ACHN (cell line): Measurements from ENCODE around the gene CBLB.

ENCODE experiments used
- DNase-seq: peaks from one replicate; pipeline ENCODE4 v3.0.0-alpha.2; 2015
- in situ Hi-C: cut with HindIII; loops from 2 replicates; pipeline ENCODE4 v1.10.0; 2017; ENCODE audit warnings: low sequenced_read_pairs, low pct_ligation_motif_present, low pct_unique_long_range_greater_than_20kb

Gene CBLB

DNA sequence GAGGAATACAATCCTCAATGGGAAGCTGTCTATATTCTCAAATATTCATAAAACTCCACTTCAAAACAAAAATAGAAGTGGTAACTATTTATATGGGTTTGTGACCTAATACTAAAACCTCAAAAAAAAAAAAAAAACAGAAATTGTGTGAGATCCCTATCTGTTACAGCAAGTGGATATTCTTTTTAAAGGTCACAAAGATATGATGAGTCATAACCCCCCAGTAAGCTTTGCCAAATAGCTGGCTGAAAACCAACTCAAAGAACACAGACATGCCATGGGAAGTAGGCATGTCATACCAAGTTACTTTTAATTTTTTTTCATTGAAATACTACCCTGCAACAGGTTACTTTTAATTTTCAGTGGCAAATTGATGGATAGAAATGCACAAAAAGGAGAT lies 62.5 kb downstream of the CBLB start:
- DNase-seq, result peak; percentile 30
- in situ Hi-C loops, result no loop called here

DNA sequence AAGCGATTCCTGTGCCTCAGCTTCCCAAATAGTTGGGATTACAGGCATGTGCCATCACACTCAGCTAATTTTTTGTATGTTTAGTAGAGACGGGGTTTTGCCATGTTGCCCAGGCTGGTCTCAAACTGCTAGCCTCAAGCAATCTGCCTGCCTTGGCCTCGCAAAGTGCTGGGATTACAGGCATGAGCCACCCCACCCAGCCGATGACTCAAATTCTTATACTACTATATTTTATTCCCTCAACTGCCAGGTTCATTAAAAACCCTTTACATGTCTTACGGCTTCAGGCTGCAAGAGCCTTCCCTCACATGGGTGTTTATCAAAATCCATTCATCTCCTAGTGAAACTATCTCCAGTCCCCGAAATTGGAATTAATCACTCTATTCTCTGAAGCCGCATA lies 63.4 kb downstream of the CBLB start:
- no peak for DNase-seq
- in situ Hi-C loops, result no loop called here

DNA sequence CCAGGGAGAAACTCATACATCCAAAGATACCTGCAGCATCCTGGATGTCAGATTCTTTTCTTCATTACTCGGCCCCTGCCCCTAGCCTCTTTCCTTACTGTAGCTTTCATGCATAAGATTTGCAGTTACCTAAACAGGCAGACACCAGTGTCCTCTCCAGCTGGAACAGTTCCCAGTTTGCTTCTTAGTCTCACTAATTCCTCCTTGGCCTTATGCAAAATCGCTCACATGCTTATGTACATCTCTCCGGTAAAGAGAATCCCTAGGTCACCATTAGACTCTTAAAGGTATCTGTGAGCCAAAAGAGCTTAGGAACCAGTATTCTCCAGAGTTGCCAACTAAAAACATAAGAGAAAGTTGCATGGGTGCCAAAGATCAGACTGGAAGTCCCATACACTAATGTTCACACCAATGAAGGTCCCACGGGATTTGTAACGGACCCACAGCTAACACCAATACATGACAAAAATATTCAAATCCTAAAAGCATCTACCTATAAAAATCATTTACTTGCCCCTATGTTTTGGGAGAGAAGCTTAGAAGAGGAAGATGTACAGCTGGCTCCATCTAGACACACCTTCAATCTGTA lies 66.6 kb downstream of the CBLB start:
- in situ Hi-C loops, result no loop called here
- no peak for DNase-seq

DNA sequence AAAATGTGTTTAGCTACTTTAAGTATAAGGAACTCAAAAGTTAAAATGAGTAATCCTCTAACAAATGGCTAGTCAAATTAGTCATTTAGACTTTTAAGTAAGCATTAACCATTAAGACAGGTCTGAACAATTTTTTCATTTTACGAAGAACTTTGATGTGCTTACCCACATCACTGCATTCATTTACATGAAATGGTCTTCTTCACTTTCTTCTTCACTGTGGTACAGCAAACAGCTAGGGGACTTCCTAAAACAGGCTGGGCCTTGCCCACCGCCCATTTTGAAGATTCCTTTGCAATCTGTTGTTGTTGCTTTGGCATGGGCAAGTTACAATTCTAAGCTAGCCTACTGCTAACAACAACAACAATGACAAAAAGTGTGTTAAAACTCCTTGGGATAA lies 67.4 kb downstream of the CBLB start:
- in situ Hi-C loops, result no loop called here
- DNase-seq, result no peak

DNA sequence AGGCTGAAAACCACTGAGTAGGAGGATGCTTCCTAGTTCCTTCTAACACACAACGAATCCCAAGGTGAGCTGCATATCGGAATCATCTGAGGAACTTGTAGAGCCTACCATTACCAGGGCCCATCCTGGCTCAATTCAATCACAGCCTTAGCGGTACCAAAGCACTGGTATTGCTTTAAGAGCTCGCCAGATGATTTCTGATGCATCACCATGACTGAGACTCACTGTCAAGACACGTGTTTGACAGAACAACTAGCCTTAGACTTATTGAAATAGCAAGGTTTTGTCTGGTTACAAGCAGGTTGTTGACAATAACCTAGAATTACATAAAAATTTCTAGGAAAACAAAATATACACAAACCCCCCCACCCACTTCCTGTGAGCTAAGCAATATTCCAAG lies 68.5 kb downstream of the CBLB start:
- in situ Hi-C loops, result no loop called here

DNA sequence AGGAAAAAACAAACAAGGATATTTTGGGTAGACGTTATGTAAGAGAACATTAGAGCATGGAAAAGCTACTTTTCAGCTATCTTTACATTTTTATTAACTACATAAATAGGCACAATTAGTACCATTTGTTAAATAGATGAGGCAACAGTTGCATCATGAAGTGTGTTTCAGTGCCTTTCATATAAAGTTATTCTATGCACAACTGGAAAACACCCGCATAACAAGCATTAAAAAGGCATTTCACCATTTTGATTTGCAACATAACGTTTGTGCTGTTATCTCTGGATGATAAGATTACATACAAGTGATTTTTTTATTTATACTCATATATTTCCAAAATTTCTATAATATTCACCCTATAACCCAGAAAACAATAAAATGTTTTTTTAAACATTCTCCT lies 69.5 kb downstream of the CBLB start:
- DNase-seq, result no peak
- in situ Hi-C loops, result no loop called here

More for the DNA sequence above, 68.5 kb downstream of the CBLB start:
- no peak for DNase-seq

DNA sequence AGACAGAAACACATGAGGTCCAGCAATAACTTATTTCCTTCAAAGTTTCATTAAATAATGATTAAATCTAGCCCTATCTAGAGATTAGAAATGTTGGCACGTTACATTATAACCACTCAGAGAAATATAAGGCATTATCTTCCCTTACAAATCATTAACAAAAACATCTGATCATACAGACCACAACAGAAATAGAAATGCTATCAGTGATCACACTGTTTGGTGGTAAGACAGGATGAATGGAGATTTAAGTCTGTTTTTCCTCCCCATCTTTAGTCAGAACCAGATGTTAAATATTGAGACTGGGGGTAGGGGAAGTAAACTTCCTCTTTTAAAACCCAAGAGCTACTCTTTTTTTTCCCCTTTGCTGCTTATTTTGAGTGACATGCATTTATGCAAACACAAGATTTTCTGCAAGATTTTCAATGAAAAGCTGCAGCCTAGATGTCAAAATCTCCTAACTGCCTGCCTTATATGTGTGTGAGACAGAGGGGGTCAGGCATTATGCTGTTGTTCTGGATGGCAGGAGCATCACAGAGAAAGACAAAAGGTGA lies 70.4 kb downstream of the CBLB start:
- in situ Hi-C loops, result no loop called here
- no peak for DNase-seq

DNA sequence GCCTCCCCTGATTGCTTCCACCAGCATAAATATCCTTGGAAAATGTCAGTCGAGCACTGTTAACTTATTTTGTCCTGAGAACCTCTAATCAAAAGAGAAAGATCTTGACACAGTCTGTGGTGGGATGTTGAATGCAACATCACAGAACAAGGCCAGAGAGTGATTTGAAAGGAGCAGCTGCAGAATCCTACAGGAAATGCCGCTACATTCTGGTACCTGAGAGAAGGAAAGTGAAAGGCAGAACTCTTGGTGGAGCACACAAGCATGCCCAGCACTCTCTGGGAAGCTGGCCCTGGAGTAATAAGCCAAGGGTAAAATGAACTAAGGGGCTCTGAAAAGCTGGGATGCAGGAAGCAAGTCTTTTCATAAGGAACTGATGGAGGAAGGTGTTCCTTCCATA lies 75.8 kb downstream of the CBLB start:
- in situ Hi-C loops, result no loop called here
- DNase-seq, result no peak

DNA sequence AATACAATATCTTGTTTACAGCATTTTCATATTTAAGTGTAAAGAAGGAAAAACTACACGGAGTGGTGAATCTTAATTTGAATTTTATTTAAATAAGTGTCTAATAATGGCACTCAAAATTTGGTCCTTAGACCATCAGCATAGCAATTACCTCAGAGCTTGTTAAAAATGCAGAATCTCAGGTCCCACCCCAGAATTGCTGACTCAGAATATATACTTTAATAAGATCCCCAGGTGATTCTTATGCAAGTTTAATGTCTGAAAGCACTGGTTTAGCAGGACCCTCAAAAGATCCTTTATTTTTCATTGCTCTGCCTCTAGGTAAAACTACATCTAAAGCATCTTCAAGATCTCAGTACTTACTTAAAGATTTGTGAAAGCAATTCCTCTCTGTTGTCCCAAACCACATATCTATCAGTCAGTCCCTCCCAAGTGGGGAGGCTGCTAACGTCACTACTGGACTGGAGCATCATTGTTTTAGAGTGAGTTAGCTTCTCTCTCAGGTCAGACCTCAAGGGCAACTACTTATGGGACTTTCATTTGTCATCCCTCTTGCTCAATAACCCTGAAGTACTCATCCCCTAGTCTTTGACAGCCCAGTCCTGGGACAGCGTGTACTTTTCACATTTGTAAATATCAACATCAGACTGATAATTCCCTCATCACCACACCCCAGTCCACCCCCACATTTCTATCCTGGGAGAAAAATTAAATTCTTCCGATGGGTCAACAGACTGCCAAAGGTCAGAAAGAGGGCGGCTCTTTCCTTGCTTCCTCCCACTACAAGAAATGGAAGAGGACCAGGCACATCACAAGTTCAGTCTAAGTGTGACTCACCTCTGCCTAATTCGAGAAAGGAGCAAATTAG lies 76.7 kb downstream of the CBLB start:
- no peak for DNase-seq
- in situ Hi-C loops, result no loop called here

DNA sequence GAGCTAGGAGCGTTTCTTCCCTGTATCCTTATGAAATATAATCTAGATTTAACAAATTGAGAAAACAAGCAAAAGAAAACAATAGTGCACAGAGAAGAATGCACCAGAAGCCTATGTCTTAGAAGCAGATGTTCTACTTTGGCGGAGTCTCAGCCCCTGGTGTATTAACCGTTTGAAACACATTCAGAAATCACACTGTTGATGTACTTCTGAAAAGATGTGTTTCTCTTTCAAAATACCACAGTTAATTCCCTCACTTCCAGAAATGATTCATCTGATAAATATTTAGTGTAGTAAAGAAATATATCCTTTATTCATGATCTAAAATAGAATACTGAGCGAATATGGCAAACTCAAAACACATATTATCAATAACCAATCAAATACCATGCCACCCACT lies 77.7 kb downstream of the CBLB start:
- in situ Hi-C loops, result no loop called here

DNA sequence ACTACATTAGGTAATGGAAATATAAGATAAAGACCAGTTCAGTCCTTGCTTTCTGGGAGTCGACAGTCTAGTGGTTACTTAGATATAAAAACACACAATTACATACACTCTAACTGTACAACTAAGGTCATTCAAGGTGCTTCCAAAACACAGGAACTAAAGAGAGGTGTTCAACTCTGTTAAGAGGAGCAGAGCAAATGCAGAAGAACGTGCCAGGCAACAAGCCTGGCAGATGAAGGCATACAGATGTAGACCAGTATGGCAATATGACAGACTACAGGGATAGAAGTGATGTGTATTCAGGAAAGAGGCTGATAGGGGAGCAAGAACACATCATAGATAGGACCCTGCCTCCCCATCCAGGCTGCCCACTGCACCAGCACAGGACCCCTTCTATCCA lies 78.3 kb downstream of the CBLB start:
- in situ Hi-C loops, result no loop called here
- DNase-seq, result no peak

More for the DNA sequence above, 77.7 kb downstream of the CBLB start:
- no peak for DNase-seq

DNA sequence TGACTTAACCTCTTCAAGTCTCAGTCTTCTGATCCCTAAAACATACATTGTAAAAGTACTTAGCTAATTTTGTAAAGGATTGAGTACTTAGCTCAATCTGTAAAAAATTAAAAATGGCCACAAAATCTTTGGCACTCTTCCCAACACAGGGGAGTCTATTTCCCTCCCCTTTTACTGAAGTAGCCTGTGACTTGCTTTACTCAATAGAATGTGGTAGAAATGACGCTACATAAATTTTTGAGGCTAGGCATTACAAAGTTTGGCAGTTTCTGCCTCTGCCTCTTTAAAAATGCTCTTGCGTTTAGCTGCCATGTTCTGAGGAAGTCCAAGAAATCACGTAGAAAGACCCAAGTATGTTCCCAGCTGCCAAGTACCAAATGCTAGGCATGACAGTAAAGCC lies 80.2 kb downstream of the CBLB start:
- DNase-seq, result no peak
- in situ Hi-C loops, result no loop called here

DNA sequence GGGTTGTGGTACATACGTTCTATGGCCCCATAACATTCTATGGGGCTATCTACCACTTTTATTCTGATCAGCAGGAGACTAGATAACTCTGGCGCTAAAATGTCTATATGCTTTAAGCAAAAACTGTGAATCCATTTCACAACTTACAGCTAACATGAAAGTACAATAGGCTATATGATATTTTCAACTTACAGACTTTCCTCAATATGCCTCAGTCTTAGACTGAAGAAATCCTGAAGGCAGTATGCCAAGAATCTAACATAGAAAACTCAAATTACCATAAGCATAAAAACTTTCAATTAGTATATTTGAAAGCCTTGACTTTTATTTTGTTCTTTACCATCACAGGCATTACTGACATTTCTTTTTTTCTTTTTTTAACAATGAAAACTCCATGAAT lies 81.4 kb downstream of the CBLB start:
- in situ Hi-C loops, result no loop called here
- no peak for DNase-seq

DNA sequence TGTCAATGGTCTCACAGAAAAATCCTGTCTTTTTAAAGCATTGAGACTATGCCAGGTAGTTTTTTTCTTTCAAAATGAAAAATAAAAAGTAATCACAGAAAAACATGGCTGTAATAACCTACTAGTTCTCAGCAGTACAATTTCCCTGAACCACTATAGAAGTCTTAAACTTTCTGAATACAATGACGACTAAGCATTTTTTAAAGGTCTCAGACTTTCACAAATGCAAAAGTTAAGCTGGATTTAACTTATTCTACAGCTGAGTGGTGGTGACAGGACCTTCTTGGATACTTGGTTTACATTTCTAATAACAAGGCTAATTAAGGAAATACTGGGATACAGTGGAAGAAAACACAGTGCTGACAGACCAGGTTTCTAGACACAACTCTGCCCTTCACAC lies 81.8 kb downstream of the CBLB start:
- in situ Hi-C loops, result no loop called here

DNA sequence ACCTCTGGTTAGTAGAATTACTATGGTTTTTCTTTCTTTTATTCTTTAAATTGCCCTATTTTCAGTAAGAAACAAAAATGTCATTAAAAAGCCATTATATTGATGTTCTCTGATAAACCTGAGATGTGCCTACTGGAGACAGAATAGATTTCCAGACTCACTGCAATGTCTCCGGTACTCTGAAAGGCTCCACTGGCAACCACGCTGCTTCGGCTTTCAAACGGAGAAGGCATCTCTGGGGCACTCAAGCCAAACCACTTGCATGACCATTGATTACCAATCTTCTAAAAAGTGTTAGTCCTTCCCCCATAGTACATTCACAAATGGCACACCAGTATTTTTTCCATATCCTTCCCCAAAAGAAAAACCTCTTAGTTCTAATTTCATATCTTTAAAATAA lies 82.6 kb downstream of the CBLB start:
- no peak for DNase-seq
- in situ Hi-C loops, result no loop called here

More for the DNA sequence above, 81.8 kb downstream of the CBLB start:
- no peak for DNase-seq

DNA sequence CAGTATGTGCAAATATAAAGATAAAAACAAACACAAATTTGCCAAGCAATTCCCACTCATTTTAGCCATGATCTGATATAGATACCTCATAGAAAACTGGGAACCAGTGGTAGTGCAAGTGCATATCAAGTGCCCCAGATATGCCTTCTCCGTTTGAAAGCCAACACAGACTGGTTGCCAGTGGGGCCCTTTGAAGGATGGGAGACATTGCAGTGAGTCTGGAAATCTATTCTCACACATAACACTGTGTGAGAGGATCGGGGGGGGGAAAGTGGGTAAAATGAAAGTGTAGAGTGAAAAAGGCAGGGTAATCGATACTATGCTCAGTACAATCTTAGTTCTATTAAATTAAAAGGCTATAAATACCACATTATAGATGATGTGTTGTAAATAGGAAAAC lies 83.0 kb downstream of the CBLB start:
- in situ Hi-C loops, result no loop called here
- no peak for DNase-seq

DNA sequence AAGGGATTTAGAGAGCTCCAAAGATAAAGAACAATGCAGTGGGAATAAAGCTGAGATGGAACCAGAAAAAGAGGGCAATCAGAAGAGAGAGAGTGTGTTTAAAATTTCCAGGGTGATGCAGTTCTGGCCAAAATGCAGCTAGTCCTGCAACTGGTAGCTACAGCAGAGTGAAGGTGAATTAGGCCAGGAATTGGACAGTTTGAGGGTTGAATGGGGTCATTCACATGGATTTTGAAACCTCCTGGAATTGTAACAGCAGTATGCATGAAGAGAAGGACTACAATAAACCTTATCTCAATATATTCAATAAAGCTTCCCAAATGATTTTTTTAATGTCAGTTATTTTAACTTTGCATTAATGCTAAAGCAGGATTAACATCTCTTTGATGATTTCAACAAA lies 85.2 kb downstream of the CBLB start:
- DNase-seq, result no peak
- in situ Hi-C loops, result no loop called here

DNA sequence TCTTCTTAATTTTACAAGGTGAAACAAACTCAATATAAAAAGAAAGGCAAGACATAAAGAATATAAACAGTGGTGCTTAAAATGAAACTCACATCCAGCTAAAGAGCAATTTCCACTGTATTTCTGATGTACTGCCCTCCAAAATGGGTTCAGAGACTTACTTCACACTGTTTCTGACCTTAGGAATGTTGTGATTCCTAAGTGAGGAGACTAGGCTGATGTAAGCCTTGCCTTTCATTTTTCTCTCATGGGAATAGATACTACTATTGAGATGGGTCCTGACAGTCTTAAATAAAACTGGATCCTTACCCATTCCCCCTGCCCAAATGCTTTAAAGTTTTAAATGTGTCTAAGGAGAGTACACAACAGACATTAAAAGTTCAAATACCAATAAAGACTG lies 86.9 kb downstream of the CBLB start:
- in situ Hi-C loops, result no loop called here
- DNase-seq, result no peak

DNA sequence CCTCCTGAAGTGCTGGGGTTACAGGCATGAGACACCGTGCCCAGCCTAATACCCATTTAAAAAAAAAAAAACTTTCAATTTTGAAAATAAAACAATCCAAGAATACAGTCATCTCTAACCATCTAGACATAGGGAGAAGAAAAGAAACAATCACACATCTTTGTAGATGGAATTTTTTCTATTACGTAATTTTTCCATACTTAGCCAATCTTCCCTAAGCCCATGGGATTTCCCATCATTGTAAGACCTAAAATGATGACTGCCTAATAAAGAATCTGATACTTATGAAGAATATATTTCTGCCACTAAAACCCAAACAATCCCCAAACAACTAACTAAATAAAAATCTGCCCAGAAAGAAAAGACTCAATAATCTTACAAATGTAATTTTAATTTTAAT lies 88.7 kb downstream of the CBLB start:
- in situ Hi-C loops, result no loop called here

DNA sequence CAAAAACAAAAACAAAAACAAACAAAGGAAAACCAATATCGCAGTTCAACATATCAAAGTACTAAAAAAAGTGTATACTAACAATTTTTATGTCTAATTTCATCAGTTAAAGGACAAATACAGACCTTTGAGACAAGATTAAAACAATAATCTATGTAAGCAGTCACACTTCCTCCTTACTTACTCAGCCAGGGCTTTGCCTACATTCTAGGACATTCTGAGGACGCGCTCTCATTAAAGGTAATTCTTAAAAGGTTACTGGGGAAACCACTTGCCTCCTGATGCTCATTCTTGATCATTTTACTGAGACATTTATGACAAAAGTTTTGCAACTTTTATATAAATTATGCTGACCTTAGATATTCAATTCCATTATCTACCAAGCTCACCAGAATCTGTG lies 93.4 kb downstream of the CBLB start:
- no peak for DNase-seq
- in situ Hi-C loops, result no loop called here

More for the DNA sequence above, 88.7 kb downstream of the CBLB start:
- no peak for DNase-seq
